Islet of Langerhans (tissue), 1 donor: ENCODE measurements around the gene ZNF302.
"Not testable (repeated sequence)": the region's sequence is repeated elsewhere in the genome, so short reads cannot be mapped to it uniquely, and the experiment has no call there.

ENCODE experiments used
- FAIRE-seq: peaks from one replicate; lab custom pipeline; 2011; peaks lifted over from hg19 to GRCh38; lab: Jason Lieb, UNC

The ZNF302 gene

GRCh38 chr19:34677386-34678084 is at the start of gene ZNF302:
Gene ZNF302, plus strand, starts transcription at chr19:34677678. Its CDS starts 1,127 bp downstream, at chr19:34678805.
- peak; percentile 66 for FAIRE-seq

GRCh38 chr19:34633802-34634201 is 43.7 kb upstream of the ZNF302 start:
- FAIRE-seq = no peak

- peak; percentile 71 for FAIRE-seq
Observed at GRCh38 chr19:34639491-34640085, 37.9 kb upstream of the ZNF302 start.

- no peak for FAIRE-seq
Observed at GRCh38 chr19:34642241-34642640, 35.2 kb upstream of the ZNF302 start.

- no peak for FAIRE-seq
Observed at GRCh38 chr19:34644991-34645461, 32.5 kb upstream of the ZNF302 start.

GRCh38 chr19:34645551-34645950 is 31.9 kb upstream of the ZNF302 start:
- no peak for FAIRE-seq

GRCh38 chr19:34649886-34650543 is 27.5 kb upstream of the ZNF302 start:
- FAIRE-seq = no peak

- no peak for FAIRE-seq
Observed at GRCh38 chr19:34651747-34652146, 25.7 kb upstream of the ZNF302 start.

- no peak for FAIRE-seq
Observed at GRCh38 chr19:34654796-34655195, 22.7 kb upstream of the ZNF302 start.

GRCh38 chr19:34655651-34656050 is 21.8 kb upstream of the ZNF302 start:
- FAIRE-seq = no peak

GRCh38 chr19:34661357-34661756 is 16.1 kb upstream of the ZNF302 start:
- no peak for FAIRE-seq

GRCh38 chr19:34662919-34663318 is 14.6 kb upstream of the ZNF302 start:
- no peak for FAIRE-seq

- no peak for FAIRE-seq
Observed at GRCh38 chr19:34664168-34664567, 13.3 kb upstream of the ZNF302 start.

- FAIRE-seq = no peak
Observed at GRCh38 chr19:34664870-34665269, 12.6 kb upstream of the ZNF302 start.

- FAIRE-seq = not testable (repeated sequence)
Observed at GRCh38 chr19:34665275-34665674, 12.2 kb upstream of the ZNF302 start.

GRCh38 chr19:34666200-34666957 is 11.1 kb upstream of the ZNF302 start:
- no peak for FAIRE-seq

GRCh38 chr19:34666958-34667265 is 10.6 kb upstream of the ZNF302 start:
- FAIRE-seq = no peak

- FAIRE-seq = no peak
Observed at GRCh38 chr19:34667349-34668076, 10.0 kb upstream of the ZNF302 start.

- not testable (repeated sequence) for FAIRE-seq
Observed at GRCh38 chr19:34668077-34668689, 9.3 kb upstream of the ZNF302 start.

- FAIRE-seq = not testable (repeated sequence)
Observed at GRCh38 chr19:34668690-34669089, 8.8 kb upstream of the ZNF302 start.

- no peak for FAIRE-seq
Observed at GRCh38 chr19:34669305-34669704, 8.2 kb upstream of the ZNF302 start.

GRCh38 chr19:34671972-34672371 is 5.5 kb upstream of the ZNF302 start:
- FAIRE-seq = no peak
